ENCODE data around the gene KPNB1.

Gene KPNB1

DNA sequence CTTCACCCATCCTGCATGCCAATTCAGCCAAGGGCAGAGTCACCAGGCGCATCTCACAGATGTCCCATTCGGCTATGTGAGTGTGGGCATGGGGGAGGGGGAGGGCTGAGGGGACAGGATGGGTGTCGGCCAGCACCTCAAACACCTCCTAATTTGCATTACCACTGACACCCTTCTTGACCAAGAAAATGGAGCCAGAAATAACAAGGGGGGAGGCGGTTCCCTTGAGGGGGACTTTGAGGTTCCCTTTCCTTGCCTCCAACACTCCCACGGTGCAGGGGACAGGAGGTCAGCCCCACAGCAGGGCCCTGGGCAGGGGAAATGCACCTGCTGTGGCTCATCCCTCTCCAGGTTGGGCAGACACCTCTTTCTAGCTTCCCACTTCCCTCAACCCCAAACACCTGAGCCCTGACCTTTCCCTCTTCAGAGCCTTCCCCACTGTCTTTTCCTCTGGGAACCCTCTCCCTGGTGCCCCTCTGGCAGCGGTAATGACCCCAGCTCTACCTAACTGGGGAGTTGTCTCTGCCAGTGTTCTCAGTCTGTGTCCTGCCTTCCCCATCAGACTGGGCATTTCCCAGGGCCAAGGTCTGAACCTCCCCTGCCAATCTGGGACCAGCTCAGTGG is 65.2 kb downstream of the KPNB1 start:
- DNase-seq (ENCODE audit: extremely low spot score) = no peak
- TF ChIP-seq LEF1 (IDR thresholded peaks at IDR 0.05; ENCODE audit: borderline replicate concordance) (no peak), SP1 (IDR thresholded peaks at IDR 0.05) (no peak), FOXM1 (IDR thresholded peaks at IDR 0.05; ENCODE audit: borderline replicate concordance) (no peak), FOXA1 (IDR thresholded peaks at IDR 0.05) (no peak), ELF4 (IDR thresholded peaks at IDR 0.05) (no peak), SUZ12 (IDR thresholded peaks at IDR 0.05) (no peak), ARNT (IDR thresholded peaks at IDR 0.05) (no peak), FOXK2 (IDR thresholded peaks at IDR 0.05) (no peak), ZNF384 (IDR thresholded peaks at IDR 0.05) (no peak)
- TF ChIP-seq, protein P1, sequence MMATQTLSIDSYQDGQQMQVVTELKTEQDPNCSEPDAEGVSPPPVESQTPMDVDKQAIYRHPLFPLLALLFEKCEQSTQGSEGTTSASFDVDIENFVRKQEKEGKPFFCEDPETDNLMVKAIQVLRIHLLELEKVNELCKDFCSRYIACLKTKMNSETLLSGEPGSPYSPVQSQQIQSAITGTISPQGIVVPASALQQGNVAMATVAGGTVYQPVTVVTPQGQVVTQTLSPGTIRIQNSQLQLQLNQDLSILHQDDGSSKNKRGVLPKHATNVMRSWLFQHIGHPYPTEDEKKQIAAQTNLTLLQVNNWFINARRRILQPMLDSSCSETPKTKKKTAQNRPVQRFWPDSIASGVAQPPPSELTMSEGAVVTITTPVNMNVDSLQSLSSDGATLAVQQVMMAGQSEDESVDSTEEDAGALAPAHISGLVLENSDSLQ (IDR thresholded peaks at IDR 0.05) = no peak
- ChIA-PET POLR2A (no interaction called here), CTCF (no interaction called here)

DNA sequence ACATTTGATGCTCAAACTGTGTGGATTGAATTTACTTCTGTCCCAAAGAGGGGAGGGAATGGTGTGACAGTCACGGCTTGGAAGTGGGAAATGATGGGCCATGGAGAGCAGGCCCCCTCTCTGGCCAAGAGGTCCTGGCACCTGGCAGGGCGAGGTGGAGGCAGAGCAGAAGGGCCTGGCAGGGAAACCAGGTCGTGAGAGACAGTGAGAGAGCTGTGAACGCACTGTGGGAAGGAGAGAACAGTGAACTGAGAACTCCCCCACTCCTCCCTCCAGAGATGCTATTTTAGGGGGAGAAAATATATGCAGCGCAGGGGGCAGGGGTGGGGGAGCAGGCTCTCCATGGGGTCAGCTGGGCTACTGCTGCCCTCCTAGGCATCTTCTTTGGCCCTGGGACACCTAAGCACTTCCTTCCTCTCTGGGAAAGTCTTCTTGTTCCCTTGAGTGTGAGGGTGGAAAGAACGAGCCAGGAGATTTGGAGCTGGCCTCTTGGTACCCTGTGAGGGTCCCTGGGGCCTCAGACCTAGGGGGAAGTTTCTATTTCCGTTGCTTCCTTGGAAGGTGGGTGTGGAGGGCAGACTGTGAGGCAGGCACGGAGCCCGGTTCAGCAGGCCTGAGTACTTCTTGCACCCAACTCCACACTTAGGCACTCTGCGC is 66.1 kb downstream of the KPNB1 start:
- no peak for TF ChIP-seq CTBP1 (IDR thresholded peaks at IDR 0.05; ENCODE audit: borderline replicate concordance)
- no peak for TF ChIP-seq L3MBTL2 (conservative IDR thresholded peaks at IDR 0.05)
- no peak for TF ChIP-seq LEF1 (IDR thresholded peaks at IDR 0.05; ENCODE audit: borderline replicate concordance)
- TF ChIP-seq, protein P1 (IDR thresholded peaks at IDR 0.05) = no peak
- no peak for TF ChIP-seq HDGF (IDR thresholded peaks at IDR 0.05; ENCODE audit: borderline replicate concordance)
- TF ChIP-seq ELF4 (IDR thresholded peaks at IDR 0.05) = no peak
- TF ChIP-seq TARDBP (IDR thresholded peaks at IDR 0.05) = no peak
- no peak for TF ChIP-seq BHLHE40 (IDR thresholded peaks at IDR 0.05; ENCODE audit: borderline replicate concordance)
- DNase-seq (ENCODE audit: extremely low spot score) = no peak
- ChIA-PET POLR2A (no interaction called here), CTCF (no interaction called here)

DNA sequence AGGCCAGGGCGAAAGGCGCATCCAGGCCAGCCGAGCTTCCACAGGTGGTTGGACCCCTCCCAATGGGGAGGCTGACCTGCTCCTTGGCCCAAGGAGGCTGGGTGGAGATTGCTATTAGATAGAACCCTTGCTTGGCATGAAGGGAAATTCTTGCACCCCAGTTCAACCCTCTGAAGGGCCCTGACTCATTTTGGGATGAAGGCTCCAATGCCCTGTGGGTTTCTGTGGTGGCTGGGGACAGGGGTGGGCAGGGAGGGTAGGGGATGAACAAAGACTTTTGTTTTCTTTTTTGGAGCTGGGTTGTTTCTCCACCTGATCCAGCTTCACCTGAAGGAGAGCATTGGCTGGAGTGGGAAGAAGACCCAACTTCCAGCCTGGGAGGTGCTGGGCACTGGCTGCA is 66.7 kb downstream of the KPNB1 start:
- ChIA-PET CTCF (no interaction called here), POLR2A (no interaction called here)

DNA sequence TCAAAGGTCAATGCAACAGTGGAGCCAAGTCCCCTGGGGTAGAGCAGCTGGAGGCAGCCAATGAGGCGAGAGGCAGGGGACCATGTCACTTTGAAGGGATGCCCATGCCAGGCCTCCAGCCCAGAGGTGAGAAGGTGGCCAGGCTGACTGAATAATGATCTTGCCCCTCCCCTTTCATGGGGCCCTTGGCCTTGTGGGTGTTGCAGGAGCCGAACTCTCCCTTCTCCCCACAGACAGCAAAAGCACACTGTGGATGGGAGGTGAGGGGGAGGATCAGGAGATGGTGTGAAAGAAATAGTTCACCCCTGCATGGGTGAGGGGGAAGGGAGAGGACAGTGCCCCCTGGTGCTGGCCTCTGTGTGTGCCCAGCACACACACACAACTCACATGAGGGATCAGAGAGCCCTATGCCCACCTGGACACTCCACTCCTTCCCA is 67.6 kb downstream of the KPNB1 start:
- POLR2A ChIA-PET = no interaction called here
- TF ChIP-seq L3MBTL2 (conservative IDR thresholded peaks at IDR 0.05) = no peak
- TF ChIP-seq FOXK2 (IDR thresholded peaks at IDR 0.05) = no peak
- no peak for TF ChIP-seq ELF4 (IDR thresholded peaks at IDR 0.05)
- no peak for TF ChIP-seq BHLHE40 (IDR thresholded peaks at IDR 0.05; ENCODE audit: borderline replicate concordance)
- no peak for TF ChIP-seq LEF1 (IDR thresholded peaks at IDR 0.05; ENCODE audit: borderline replicate concordance)
- no peak for TF ChIP-seq SP1 (IDR thresholded peaks at IDR 0.05)
- TF ChIP-seq ARNT (IDR thresholded peaks at IDR 0.05) = no peak
- TF ChIP-seq SUZ12 (IDR thresholded peaks at IDR 0.05) = no peak
- no peak for DNase-seq (ENCODE audit: extremely low spot score)
- CTCF ChIA-PET = no interaction called here

More for the DNA sequence above, 66.7 kb downstream of the KPNB1 start:
- no peak for DNase-seq (ENCODE audit: extremely low spot score)
- TF ChIP-seq ZNF384 (IDR thresholded peaks at IDR 0.05) (no peak), FOXA1 (IDR thresholded peaks at IDR 0.05) (no peak), SUZ12 (IDR thresholded peaks at IDR 0.05) (no peak)

DNA sequence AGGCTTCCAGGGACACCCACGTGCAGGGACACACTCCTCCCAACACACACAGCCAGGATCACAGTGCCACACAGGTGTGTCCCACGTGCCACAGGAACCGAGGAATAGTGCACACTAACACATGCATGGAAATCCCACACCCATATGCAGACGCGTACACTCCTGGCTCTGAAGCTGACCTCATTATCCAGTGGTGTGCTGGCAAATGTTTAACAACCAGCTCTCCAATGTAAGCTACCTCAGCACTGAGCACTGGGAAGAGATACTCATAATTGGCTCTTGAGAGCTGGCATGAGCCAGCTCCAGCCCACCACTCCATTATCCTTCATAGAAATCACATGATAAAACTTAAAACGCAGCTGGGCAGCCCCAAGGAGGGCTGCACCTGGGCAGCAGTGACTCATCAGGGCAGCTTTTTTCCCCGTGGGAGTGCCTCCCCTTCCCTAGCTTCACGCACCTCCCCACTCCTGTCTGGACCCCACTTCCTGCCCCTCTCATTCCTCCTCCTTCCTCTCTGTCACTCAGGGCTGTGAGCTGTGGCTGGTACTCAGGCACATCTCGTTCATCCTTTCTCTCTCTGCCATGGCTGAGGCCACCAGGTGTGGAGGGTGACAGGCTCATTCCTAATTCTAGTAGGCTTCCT is 68.4 kb downstream of the KPNB1 start:
- ChIA-PET POLR2A (no interaction called here), CTCF (interaction anchor here (1.5 kb wide), 1 partner anchor 11 kb away, joined by 3 read pairs; no protein-coding TSS in a partner anchor)
- no peak for DNase-seq (ENCODE audit: extremely low spot score)
- TF ChIP-seq NFRKB (IDR thresholded peaks at IDR 0.05) = no peak
- no peak for TF ChIP-seq TARDBP (IDR thresholded peaks at IDR 0.05)
- no peak for TF ChIP-seq ELF4 (IDR thresholded peaks at IDR 0.05)
- no peak for TF ChIP-seq CTBP1 (IDR thresholded peaks at IDR 0.05; ENCODE audit: borderline replicate concordance)
- no peak for TF ChIP-seq ZNF384 (IDR thresholded peaks at IDR 0.05)
- TF ChIP-seq, protein P1 (IDR thresholded peaks at IDR 0.05) = no peak
- no peak for TF ChIP-seq BHLHE40 (IDR thresholded peaks at IDR 0.05; ENCODE audit: borderline replicate concordance)
- TF ChIP-seq SUZ12 (IDR thresholded peaks at IDR 0.05) = no peak
- no peak for TF ChIP-seq LEF1 (IDR thresholded peaks at IDR 0.05; ENCODE audit: borderline replicate concordance)

DNA sequence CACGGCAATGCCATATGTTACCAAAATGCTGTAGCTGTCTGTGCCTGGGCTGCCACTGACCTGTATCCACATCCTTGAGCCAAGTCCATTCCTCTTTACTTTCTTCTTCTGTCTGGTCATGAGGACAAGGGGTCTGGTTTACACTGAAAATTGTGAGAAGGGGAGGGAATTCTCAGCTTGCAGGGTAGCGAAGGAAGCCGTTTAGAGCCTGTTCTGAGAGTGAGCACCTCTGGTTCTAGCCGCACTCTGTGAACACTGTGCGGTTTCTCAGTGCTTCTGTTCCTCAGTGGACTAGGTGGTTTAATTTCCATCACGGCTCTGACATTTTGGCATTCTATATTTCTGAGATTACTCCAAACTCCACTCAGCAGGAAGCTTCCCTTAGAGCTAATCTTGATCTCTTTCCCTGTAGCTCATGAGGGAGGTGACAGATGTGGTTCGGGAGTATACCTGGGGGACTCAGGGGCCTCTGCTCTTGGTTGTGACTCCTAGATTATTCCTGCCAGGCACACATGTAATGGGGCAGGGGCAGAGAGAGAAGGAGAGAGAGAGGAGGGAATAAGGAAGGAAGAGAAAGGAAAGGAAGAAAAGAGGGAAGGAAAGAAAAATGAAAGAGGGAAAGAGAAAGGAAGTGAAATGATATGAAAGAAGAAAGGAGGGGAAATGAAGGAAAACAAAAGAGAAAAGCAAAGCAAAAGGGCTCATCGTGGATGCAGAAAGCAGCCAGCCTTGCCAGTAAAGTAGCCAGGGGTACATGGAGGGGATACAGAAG is 69.1 kb downstream of the KPNB1 start:
- ChIA-PET CTCF (interaction anchor here (0.6 to 1.5 kb wide), 3 partner anchors 10 to 1109 kb away, joined by 3 read pairs; no protein-coding TSS in a partner anchor), POLR2A (interaction anchor here (1.4 kb wide), 1 partner anchor 14 kb away, joined by 3 read pairs; the partner anchor contains the start of gene TBX21)
- no peak for DNase-seq (ENCODE audit: extremely low spot score)
- TF ChIP-seq NFRKB (IDR thresholded peaks at IDR 0.05) (no peak), L3MBTL2 (conservative IDR thresholded peaks at IDR 0.05) (no peak), ARNT (IDR thresholded peaks at IDR 0.05) (no peak), ELF4 (IDR thresholded peaks at IDR 0.05) (no peak)
